Measurements from ENCODE around the gene CYP51A1.

CYP51A1 gene

GRCh38 chr7:92076509-92076908 is 57.8 kb downstream of the CYP51A1 start:
- Histone ChIP-seq H3K27ac (ENCODE audit: low read length, poor library complexity, severe bottlenecking) (no peak overlapping the region), H3K36me3 (ENCODE audit: control insufficient read depth in 1 of 2, insufficient read depth in 2 of 2, low read depth in 1 of 2, low read length in 2 of 2) (peaks cover 6 to 52% of the 10 kb centered on the region in 2 experiments), H3K4me3 (ENCODE audit: insufficient read depth in 1 of 2, low read depth in 1 of 2, low read length in 2 of 2) (no peak overlapping the region), H3K79me1 (replicated peaks; ENCODE audit: low read length, poor library complexity, severe bottlenecking) (peaks cover 1% of the 10 kb centered on the region), H3K4ac (ENCODE audit: low read depth in 1 of 2, low read length in 2 of 2) (no peak overlapping the region), H3K9ac (ENCODE audit: low read length) (no peak overlapping the region), H2AK5ac (ENCODE audit: low read length, severe bottlenecking) (no peak overlapping the region), H3K9me3 (ENCODE audit: control insufficient read depth, low read length) (no peaks in the 10 kb centered on the region), H3K27me3 (ENCODE audit: control insufficient read depth in 1 of 2, insufficient read depth in 1 of 2, low read length in 2 of 2) (no peaks in the 10 kb centered on the region), H2BK120ac (ENCODE audit: low read depth, low read length) (no peak overlapping the region), H4K8ac (ENCODE audit: low read length) (no peak overlapping the region), H3K4me2 (ENCODE audit: low read length, poor library complexity, severe bottlenecking) (no peak overlapping the region), H2BK15ac (ENCODE audit: low read depth, poor library complexity, severe bottlenecking) (no peak overlapping the region), H3K14ac (ENCODE audit: low read length in 2 of 2) (no peak overlapping the region), H2BK12ac (ENCODE audit: low read length in 2 of 2) (no peak overlapping the region), H3K4me1 (ENCODE audit: control insufficient read depth, insufficient read depth, low read depth, low read length) (no peaks in the 10 kb centered on the region), H4K91ac (ENCODE audit: low read length) (no peak overlapping the region), H2BK5ac (ENCODE audit: low read depth, low read length, poor library complexity, severe bottlenecking) (no peak overlapping the region), H3K18ac (ENCODE audit: low read depth in 1 of 2, low read length in 2 of 2) (no peak overlapping the region), H2AFZ (ENCODE audit: low read depth, low read length) (no peak overlapping the region), H3K23ac (ENCODE audit: low read length in 2 of 2) (no peak overlapping the region)
- no peak for DNase-seq
- WGBS: no CpG with 5 or more reads among the region's 1 CpG

- no peak overlapping the region for H4K8ac ChIP-seq (ENCODE audit: low read length)
- H3K4me3 ChIP-seq (ENCODE audit: insufficient read depth in 1 of 2, low read depth in 1 of 2, low read length in 2 of 2): no peak overlapping the region
- no peak overlapping the region for H2BK12ac ChIP-seq (ENCODE audit: low read length in 2 of 2)
- DNase-seq: no peak
- no peaks in the 10 kb centered on the region for H3K27me3 ChIP-seq (ENCODE audit: control insufficient read depth in 1 of 2, insufficient read depth in 1 of 2, low read length in 2 of 2)
- H2AK5ac ChIP-seq (ENCODE audit: low read length, severe bottlenecking): no peak overlapping the region
- H3K4me1 ChIP-seq (ENCODE audit: control insufficient read depth, insufficient read depth, low read depth, low read length): no peaks in the 10 kb centered on the region
- no peak overlapping the region for H3K18ac ChIP-seq (ENCODE audit: low read depth in 1 of 2, low read length in 2 of 2)
- no peak overlapping the region for H2BK15ac ChIP-seq (ENCODE audit: low read depth, poor library complexity, severe bottlenecking)
- no peak overlapping the region for H3K14ac ChIP-seq (ENCODE audit: low read length in 2 of 2)
- no peaks in the 10 kb centered on the region for H3K9me3 ChIP-seq (ENCODE audit: control insufficient read depth, low read length)
- no peak overlapping the region for H3K9ac ChIP-seq (ENCODE audit: low read length)
- H2BK120ac ChIP-seq (ENCODE audit: low read depth, low read length): no peak overlapping the region
- no peak overlapping the region for H2BK5ac ChIP-seq (ENCODE audit: low read depth, low read length, poor library complexity, severe bottlenecking)
- H3K27ac ChIP-seq (ENCODE audit: low read length, poor library complexity, severe bottlenecking): no peak overlapping the region
- H4K91ac ChIP-seq (ENCODE audit: low read length): no peak overlapping the region
- WGBS: 97% methylated on average over 2 of the region's 4 CpGs
- H2AFZ ChIP-seq (ENCODE audit: low read depth, low read length): no peak overlapping the region
- no peak overlapping the region for H3K4ac ChIP-seq (ENCODE audit: low read depth in 1 of 2, low read length in 2 of 2)
- H3K4me2 ChIP-seq (ENCODE audit: low read length, poor library complexity, severe bottlenecking): no peak overlapping the region
- H3K23ac ChIP-seq (ENCODE audit: low read length in 2 of 2): no peak overlapping the region
- H3K36me3 ChIP-seq (ENCODE audit: control insufficient read depth in 1 of 2, insufficient read depth in 2 of 2, low read depth in 1 of 2, low read length in 2 of 2): peaks cover 6 to 56% of the 10 kb centered on the region in 2 experiments
- peaks cover 1% of the 10 kb centered on the region for H3K79me1 ChIP-seq (replicated peaks; ENCODE audit: low read length, poor library complexity, severe bottlenecking)
Measured at GRCh38 chr7:92075455-92076158, 58.7 kb downstream of the CYP51A1 start.

DNA sequence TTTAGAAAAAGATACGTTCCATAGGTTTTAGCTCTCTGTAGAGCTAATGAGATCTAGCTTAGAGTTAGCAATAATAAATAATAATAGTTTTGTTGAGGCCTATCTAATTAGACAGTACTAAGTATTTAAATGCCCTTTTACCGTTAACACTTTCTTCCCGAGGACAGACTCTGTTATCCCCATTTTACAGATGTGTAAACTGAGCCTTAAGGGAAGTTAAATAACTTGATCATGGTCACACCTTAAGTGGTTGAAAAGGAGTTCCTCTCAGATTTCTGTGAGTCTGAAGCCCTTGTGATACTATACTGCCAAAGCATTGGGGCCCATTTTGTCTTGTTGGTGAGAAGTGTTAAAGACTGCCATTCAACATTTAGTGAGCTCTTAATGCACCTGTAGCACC is 61.6 kb downstream of the CYP51A1 start:
- H3K4me2 ChIP-seq (ENCODE audit: low read length, poor library complexity, severe bottlenecking): no peak overlapping the region
- H3K9ac ChIP-seq (ENCODE audit: low read length): no peak overlapping the region
- H3K27ac ChIP-seq (ENCODE audit: low read length, poor library complexity, severe bottlenecking): no peak overlapping the region
- H3K14ac ChIP-seq (ENCODE audit: low read length in 2 of 2): no peak overlapping the region
- H2BK15ac ChIP-seq (ENCODE audit: low read depth, poor library complexity, severe bottlenecking): no peak overlapping the region
- no peak overlapping the region for H2BK120ac ChIP-seq (ENCODE audit: low read depth, low read length)
- no peaks in the 10 kb centered on the region for H3K4me1 ChIP-seq (ENCODE audit: control insufficient read depth, insufficient read depth, low read depth, low read length)
- WGBS: 100% methylated on average over 3 of the region's 3 CpGs
- no peak overlapping the region for H3K23ac ChIP-seq (ENCODE audit: low read length in 2 of 2)
- no peak overlapping the region for H2BK5ac ChIP-seq (ENCODE audit: low read depth, low read length, poor library complexity, severe bottlenecking)
- H3K27me3 ChIP-seq (ENCODE audit: control insufficient read depth in 1 of 2, insufficient read depth in 1 of 2, low read length in 2 of 2): no peaks in the 10 kb centered on the region
- H3K9me3 ChIP-seq (ENCODE audit: control insufficient read depth, low read length): no peaks in the 10 kb centered on the region
- DNase-seq: no peak
- no peak overlapping the region for H4K91ac ChIP-seq (ENCODE audit: low read length)
- peaks cover 1% of the 10 kb centered on the region for H3K79me1 ChIP-seq (replicated peaks; ENCODE audit: low read length, poor library complexity, severe bottlenecking)
- H2AFZ ChIP-seq (ENCODE audit: low read depth, low read length): no peak overlapping the region
- no peak overlapping the region for H3K18ac ChIP-seq (ENCODE audit: low read depth in 1 of 2, low read length in 2 of 2)
- H3K4me3 ChIP-seq (ENCODE audit: insufficient read depth in 1 of 2, low read depth in 1 of 2, low read length in 2 of 2): no peak overlapping the region
- H3K36me3 ChIP-seq (ENCODE audit: control insufficient read depth in 1 of 2, insufficient read depth in 2 of 2, low read depth in 1 of 2, low read length in 2 of 2): peaks cover 0 to 53% of the 10 kb centered on the region in 2 experiments
- no peak overlapping the region for H4K8ac ChIP-seq (ENCODE audit: low read length)
- H2BK12ac ChIP-seq (ENCODE audit: low read length in 2 of 2): no peak overlapping the region
- no peak overlapping the region for H2AK5ac ChIP-seq (ENCODE audit: low read length, severe bottlenecking)
- H3K4ac ChIP-seq (ENCODE audit: low read depth in 1 of 2, low read length in 2 of 2): no peak overlapping the region

DNA sequence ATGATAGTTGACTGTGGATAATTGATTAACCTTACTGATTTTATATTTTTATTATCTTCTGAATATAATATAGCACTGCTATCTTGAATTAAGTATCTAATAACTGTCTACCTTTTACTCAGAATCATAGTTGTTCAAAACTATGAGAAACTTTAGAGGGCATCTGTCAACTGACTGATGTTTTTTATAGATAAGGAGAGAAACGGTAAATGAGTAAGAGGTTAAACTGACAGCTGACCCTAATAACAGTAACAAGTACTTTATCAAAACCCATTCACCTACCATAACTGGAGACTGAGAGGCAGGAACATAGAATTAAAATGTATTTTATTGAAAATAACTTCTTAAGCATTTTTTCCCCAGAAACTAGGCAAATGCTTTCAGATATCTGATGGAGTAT is 62.2 kb downstream of the CYP51A1 start:
- Histone ChIP-seq H3K36me3 (ENCODE audit: control insufficient read depth in 1 of 2, insufficient read depth in 2 of 2, low read depth in 1 of 2, low read length in 2 of 2) (peaks cover 0 to 54% of the 10 kb centered on the region in 2 experiments), H3K4me2 (ENCODE audit: low read length, poor library complexity, severe bottlenecking) (no peak overlapping the region), H2BK15ac (ENCODE audit: low read depth, poor library complexity, severe bottlenecking) (no peak overlapping the region), H3K4me1 (ENCODE audit: control insufficient read depth, insufficient read depth, low read depth, low read length) (no peaks in the 10 kb centered on the region), H2AFZ (ENCODE audit: low read depth, low read length) (no peak overlapping the region), H2AK5ac (ENCODE audit: low read length, severe bottlenecking) (no peak overlapping the region), H3K9me3 (ENCODE audit: control insufficient read depth, low read length) (no peaks in the 10 kb centered on the region), H3K27me3 (ENCODE audit: control insufficient read depth in 1 of 2, insufficient read depth in 1 of 2, low read length in 2 of 2) (no peaks in the 10 kb centered on the region), H3K79me1 (replicated peaks; ENCODE audit: low read length, poor library complexity, severe bottlenecking) (peaks cover 1% of the 10 kb centered on the region), H3K9ac (ENCODE audit: low read length) (no peak overlapping the region), H3K4ac (ENCODE audit: low read depth in 1 of 2, low read length in 2 of 2) (no peak overlapping the region), H2BK120ac (ENCODE audit: low read depth, low read length) (no peak overlapping the region), H3K23ac (ENCODE audit: low read length in 2 of 2) (no peak overlapping the region), H3K14ac (ENCODE audit: low read length in 2 of 2) (no peak overlapping the region), H2BK12ac (ENCODE audit: low read length in 2 of 2) (no peak overlapping the region), H4K8ac (ENCODE audit: low read length) (no peak overlapping the region), H2BK5ac (ENCODE audit: low read depth, low read length, poor library complexity, severe bottlenecking) (no peak overlapping the region), H4K91ac (ENCODE audit: low read length) (no peak overlapping the region), H3K27ac (ENCODE audit: low read length, poor library complexity, severe bottlenecking) (no peak overlapping the region), H3K18ac (ENCODE audit: low read depth in 1 of 2, low read length in 2 of 2) (no peak overlapping the region), H3K4me3 (ENCODE audit: insufficient read depth in 1 of 2, low read depth in 1 of 2, low read length in 2 of 2) (no peak overlapping the region)
- no peak for DNase-seq
- no CpG with 5 or more reads among the region's 1 CpG for WGBS
